Left colon (tissue), 2 donors: ENCODE data around the gene WDR46. TPM values are rescaled to one million over a fixed set of nuclear protein-coding genes. Genes with fewer than 3 reads are reported as not detected.

Experiments
- ATAC-seq: fragments of 200-7000 bp; cut with Tn5 transposase; one replicate; pipeline ENCODE4 v1.9.1; 2020; ENCODE audit warnings: mild to moderate bottlenecking, moderate library complexity
- DNase-seq, 2 donors: peaks; one replicate each; pipeline ENCODE4 v3.0.0-alpha.2; 2020
- intact Hi-C, 2 donors: fragments of 100-400 bp; cut with DNase I in 1 of 2; cut with micrococcal nuclease in 1 of 2; formaldehyde crosslinking; loops; one replicate each; pipeline versions ENCODE4 v1.11.2 to v1.14.0; 2022; cut with DNase I, micrococcal nuclease
- microRNA-seq, 2 donors: library from miRNA; unstranded; fragments of <30 nt; microRNA quantifications; one replicate each; pipeline versions ENCODE4 v1.1.0 to v1.2.0, GENCODE V29; 2020
- total RNA-seq, 2 donors: library from RNA; stranded (reverse); fragmentation: NEBNext Ultra II Directional; extraction: Animal tissue kit (Norgen Biotek cat#: 25700); gene quantifications; one replicate each; pipeline ENCODE4 v1.2.1, GENCODE V29; 2021
- donor health status: DM: no; HTN: no; CAD: no.
- donor health status: DM: yes; HTN: yes; CAD: no.

Gene WDR46
- total RNA-seq, 2 donors from 2014 or later: 27.7 to 29.3 TPM

DNA sequence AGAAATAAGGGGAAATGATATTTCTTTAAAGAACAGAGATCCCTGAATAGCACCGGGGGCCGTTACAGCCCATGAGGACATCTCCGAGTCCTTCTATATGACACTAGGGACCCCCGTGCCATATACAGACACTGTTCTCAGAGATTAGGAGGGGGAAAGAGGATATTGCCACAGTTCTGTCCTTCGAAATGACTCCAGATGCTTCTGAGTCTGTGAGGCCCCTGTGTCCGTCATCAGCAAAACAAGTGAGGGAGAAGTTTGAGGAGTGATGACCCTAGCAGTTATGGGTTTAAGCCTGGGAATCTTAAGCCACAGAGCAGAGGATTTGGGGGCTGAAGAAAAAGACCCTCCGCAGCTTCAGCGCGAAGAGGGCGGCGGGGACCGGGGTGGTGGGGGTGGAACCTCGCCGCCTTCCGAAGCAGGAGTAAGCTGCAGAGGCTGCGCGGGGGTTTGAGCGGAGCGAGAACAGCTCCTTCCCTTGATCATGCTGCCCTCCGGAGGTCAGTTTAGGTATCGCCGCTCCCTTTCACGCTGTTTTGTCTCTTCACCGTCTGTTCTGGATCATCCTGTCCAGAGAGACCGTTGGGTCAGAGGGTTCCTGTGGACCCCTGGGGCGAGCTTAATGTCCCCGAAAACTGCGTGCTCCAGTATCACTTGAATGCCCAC lies 40.9 kb downstream of the WDR46 start:
- intact Hi-C loops: loop anchor here in 1 of 2 donors (5.0 kb wide), 3 partner anchors 86 to 236 kb away; no protein-coding TSS in a partner anchor
- DNase-seq: peak; percentile 82 to 94
- peak; percentile 67 for ATAC-seq

DNA sequence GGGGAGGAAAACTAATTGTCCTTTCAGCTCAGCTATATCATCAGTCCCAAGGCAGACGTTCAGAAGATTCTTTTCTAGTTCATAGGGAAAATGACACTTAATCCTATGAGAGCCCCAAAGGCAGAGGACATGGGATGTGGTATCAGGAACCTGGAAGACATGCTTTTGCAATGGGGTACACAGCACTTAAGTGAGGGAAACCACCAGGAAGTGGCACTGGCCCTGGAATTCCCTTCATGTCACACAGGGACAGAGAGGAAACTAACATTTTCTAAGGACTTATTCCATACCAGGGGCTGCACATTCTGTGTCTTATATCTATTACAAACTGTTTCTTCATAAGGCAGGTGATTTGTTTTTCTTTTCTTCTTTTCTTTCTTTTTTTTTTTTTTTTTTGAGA lies 45.6 kb downstream of the WDR46 start:
- ATAC-seq: no peak
- no peak for DNase-seq
- intact Hi-C loops: no loop called here

DNA sequence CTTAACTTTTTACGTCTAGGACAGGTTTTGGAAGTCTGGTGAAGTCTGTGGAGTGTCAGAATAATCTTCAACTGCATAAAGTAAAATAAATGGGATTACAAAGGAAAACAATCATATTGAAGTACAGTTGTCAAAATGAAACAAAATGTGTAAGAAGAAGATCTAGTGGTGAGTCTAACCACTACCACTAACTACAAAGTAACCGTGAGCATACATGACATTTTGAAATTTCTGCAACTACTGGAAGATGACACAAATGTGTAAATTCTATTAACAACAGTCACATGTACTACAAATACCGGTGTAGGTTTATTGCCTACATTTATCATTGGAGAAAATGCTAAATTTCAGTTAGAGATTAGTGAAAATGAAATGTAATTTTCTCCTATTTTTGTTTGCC lies 47.1 kb downstream of the WDR46 start:
- no peak for ATAC-seq
- no peak for DNase-seq
- intact Hi-C loops: no loop called here

DNA sequence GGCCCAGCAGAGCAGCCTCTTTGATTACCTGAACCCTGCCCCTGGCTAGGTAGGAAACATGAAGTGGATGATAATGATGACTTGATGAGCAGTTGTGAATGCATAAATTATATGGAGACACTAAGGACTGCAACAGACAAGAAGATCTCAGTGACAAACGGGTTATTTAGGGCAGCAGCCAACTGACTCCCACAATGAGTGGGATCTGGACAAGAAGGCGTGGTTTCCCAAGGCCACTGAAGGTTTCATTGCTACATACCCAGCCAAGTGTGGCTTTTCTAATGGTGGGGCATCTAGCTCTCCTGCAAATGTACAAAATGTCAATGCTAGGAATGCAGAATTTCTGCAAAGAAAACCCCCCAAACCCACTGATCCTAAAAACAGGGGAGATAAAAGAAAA lies 51.3 kb downstream of the WDR46 start:
- no peak for ATAC-seq
- no peak for DNase-seq
- intact Hi-C loops: no loop called here

DNA sequence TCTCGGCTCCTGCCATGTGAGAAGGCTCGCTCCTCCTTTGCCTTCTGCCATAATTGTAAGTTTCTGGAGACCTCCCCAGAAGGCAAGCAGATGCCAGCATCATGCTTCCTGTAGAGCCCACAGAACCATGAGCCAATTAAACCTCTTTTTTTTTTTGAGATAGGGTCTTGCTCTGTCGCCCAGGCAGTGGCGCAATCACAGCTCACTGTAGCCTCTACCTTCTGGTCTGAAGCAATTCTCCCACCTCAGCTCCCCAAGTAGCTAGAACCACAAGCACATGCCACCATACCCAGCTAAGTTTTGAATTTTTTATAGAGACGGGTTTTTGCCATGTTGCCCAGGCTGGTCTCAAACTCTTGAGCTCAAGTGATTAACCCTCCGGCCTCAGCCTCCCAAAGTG lies 52.2 kb downstream of the WDR46 start:
- intact Hi-C loops: no loop called here

DNA sequence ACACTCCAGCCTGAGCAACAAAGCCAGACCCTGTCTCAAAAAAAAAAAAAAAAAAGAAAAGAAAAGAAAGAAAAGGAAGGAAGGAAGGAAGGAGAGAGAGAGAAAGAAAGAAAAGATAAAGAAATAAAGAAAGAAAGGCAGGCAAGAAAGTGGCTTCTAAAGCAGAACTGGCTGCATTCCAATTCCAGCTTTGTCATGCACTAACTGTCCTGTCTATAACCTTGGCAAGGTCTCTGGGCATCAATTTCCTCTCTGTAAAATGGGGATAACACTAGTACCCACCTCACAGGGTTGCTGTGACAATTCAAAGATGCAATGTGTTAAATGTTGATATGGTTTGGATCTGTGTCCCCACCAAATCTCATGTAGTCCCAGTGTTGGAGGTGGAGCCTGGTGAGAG lies 52.7 kb downstream of the WDR46 start:
- DNase-seq (no peak), ATAC-seq (no peak)
- intact Hi-C loops: no loop called here

More for the DNA sequence above, 52.2 kb downstream of the WDR46 start:
- DNase-seq (no peak), ATAC-seq (no peak)

DNA sequence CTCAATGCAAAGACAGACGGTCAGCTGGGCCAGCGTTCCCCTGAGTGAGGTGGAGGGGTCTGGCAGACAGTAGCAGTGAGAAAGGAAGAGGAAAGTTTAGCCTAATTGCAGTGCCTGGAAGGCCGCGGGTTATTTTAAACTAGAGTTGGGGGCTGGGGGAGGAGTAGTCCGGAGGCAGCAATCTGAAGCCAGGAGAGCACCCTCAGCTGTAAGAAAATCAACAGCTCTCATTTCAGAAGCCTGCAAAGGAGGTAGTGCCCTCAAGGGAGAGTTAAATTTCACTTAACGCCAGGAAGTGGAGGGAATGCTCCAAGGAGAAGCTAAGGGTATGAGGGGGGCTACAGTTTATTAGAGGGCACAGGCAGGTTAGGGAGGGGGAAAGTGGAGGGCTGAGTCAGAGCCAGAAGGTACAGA lies 53.8 kb downstream of the WDR46 start:
- DNase-seq (no peak), ATAC-seq (no peak)
- intact Hi-C loops: no loop called here

Small RNAs within 50 kb of the gene (microRNA-seq; reads per million reads assigned to microRNA genes)
- gene MIR6834 (0 reads per million in 2 donors), gene MIR6873 (0 reads per million in 2 donors)

Other genes with a start within 250 kb of the WDR46 start
- gene HLA-DPA1, start 215.6 kb downstream of the WDR46 start, total RNA-seq: 100 to 1,000 TPM in 1 of 2 donors, 10 to 100 TPM in 1; 14.8 to 103 TPM
- gene HLA-DPB1, start 213.2 kb downstream of the WDR46 start, total RNA-seq: 10 to 100 TPM; 15.1 to 65.5 TPM
- gene COL11A2, start 96.8 kb downstream of the WDR46 start, total RNA-seq: under 1 TPM; 0.45 to 0.55 TPM
- 10 to 100 TPM; 34.4 to 37.0 TPM for gene RXRB, start 88.6 kb downstream of the WDR46 start, total RNA-seq
- 100 to 1,000 TPM; 128 to 203 TPM for gene SLC39A7, start 88.4 kb downstream of the WDR46 start, total RNA-seq
- 10 to 100 TPM; 22.4 to 23.7 TPM for gene HSD17B8, start 84.6 kb downstream of the WDR46 start, total RNA-seq
- 10 to 100 TPM; 27.4 to 29.7 TPM for gene RING1, start 80.7 kb downstream of the WDR46 start, total RNA-seq
- 10 to 100 TPM; 60.2 to 68.4 TPM for gene VPS52, start 17.4 kb downstream of the WDR46 start, total RNA-seq
- 1,000 to 10,000 TPM; 1,882 to 2,045 TPM for gene RPS18, start 17.2 kb downstream of the WDR46 start, total RNA-seq
- 10 to 100 TPM; 34.8 to 40.3 TPM for gene B3GALT4, start 12.1 kb downstream of the WDR46 start, total RNA-seq
- 10 to 100 TPM; 36.8 to 45.7 TPM for gene PFDN6, start 362 bp upstream of the WDR46 start, total RNA-seq
- gene RGL2, start 9.7 kb upstream of the WDR46 start, total RNA-seq: 10 to 100 TPM; 21.5 to 35.0 TPM
- gene TAPBP, start 24.8 kb upstream of the WDR46 start, total RNA-seq: 100 to 1,000 TPM; 229 to 283 TPM
- gene ZBTB22, start 28.5 kb upstream of the WDR46 start, total RNA-seq: 10 to 100 TPM; 19.9 to 21.3 TPM
- gene DAXX, start 33.7 kb upstream of the WDR46 start, total RNA-seq: 10 to 100 TPM; 33.5 to 35.3 TPM
- gene KIFC1, start 102.6 kb upstream of the WDR46 start, total RNA-seq: 10 to 100 TPM in 1 of 2 donors, 1 to 10 TPM in 1; 4.1 to 14.7 TPM
- 10 to 100 TPM; 28.3 to 41.2 TPM for gene PHF1, start 121.8 kb upstream of the WDR46 start, total RNA-seq
- gene CUTA, start 128.9 kb upstream of the WDR46 start, total RNA-seq: 100 to 1,000 TPM; 162 to 169 TPM
- 1 to 10 TPM; 6.8 to 9.1 TPM for gene SYNGAP1, start 130.8 kb upstream of the WDR46 start, total RNA-seq
- gene ZBTB9, start 165.3 kb upstream of the WDR46 start, total RNA-seq: 1 to 10 TPM; 3.9 to 7.9 TPM